Natural killer cell treated with Interleukin-12 subunit alpha and Interleukin-12 subunit beta and Interleukin-15 and Interleukin-18, amount 100 ng/mL, for 72 hours (primary cell): Measurements from ENCODE around the gene UQCRH. TPM values are rescaled to one million over a fixed set of nuclear protein-coding genes. Genes with fewer than 3 reads are reported as not detected.
"Not testable (repeated sequence)": the region's sequence is repeated elsewhere in the genome, so short reads cannot be mapped to it uniquely, and the experiment has no call there.

Experiments
- ATAC-seq, 2 donors: fragments of 150-1000 bp; cut with Tn5 transposase in 1 of 2; sonication (Bioruptor Pico), chemical (Tn5 transposase) in 1 of 2; 2 replicates each; pipeline ENCODE4 v1.10.0; 2021
- DNase-seq: peaks from one replicate; pipeline ENCODE4 v3.0.0; 2022; ENCODE audit warnings: low spot score
- H3K27ac Mint-ChIP-seq, 2 donors: 1 replicate in 1 of 2; 2 replicates in 1 of 2; pipeline ENCODE4 v1.8.0; 2022; ENCODE audit warnings: mixed read lengths in 2 of 2, mild to moderate bottlenecking in 1 of 2, moderate library complexity in 1 of 2
- H3K27me3 Mint-ChIP-seq, 2 donors: 1 replicate in 1 of 2; 2 replicates in 1 of 2; pipeline ENCODE4 v1.8.0; 2022; ENCODE audit warnings: mixed read lengths in 2 of 2
- H3K36me3 Mint-ChIP-seq: one replicate; pipeline ENCODE4 v1.8.0; 2022; ENCODE audit warnings: mixed read lengths
- H3K4me1 Mint-ChIP-seq, 2 donors: 1 replicate in 1 of 2; 2 replicates in 1 of 2; pipeline ENCODE4 v1.8.0; 2022; ENCODE audit warnings: low read depth in 2 of 2, mixed read lengths in 2 of 2, mild to moderate bottlenecking in 1 of 2
- H3K4me3 Mint-ChIP-seq: one replicate; pipeline ENCODE4 v1.8.0; 2022; ENCODE audit warnings: mixed read lengths
- H3K9me3 Mint-ChIP-seq: 2 replicates; pipeline ENCODE4 v1.8.0; 2022; ENCODE audit warnings: mixed read lengths
- total RNA-seq, 2 donors: library from RNA; stranded (reverse); gene quantifications; one replicate each; pipeline ENCODE4 v1.2.3, GENCODE V29; 2022

Gene UQCRH
- total RNA-seq, 2 donors from 2014 or later = 236 to 253 TPM

DNA sequence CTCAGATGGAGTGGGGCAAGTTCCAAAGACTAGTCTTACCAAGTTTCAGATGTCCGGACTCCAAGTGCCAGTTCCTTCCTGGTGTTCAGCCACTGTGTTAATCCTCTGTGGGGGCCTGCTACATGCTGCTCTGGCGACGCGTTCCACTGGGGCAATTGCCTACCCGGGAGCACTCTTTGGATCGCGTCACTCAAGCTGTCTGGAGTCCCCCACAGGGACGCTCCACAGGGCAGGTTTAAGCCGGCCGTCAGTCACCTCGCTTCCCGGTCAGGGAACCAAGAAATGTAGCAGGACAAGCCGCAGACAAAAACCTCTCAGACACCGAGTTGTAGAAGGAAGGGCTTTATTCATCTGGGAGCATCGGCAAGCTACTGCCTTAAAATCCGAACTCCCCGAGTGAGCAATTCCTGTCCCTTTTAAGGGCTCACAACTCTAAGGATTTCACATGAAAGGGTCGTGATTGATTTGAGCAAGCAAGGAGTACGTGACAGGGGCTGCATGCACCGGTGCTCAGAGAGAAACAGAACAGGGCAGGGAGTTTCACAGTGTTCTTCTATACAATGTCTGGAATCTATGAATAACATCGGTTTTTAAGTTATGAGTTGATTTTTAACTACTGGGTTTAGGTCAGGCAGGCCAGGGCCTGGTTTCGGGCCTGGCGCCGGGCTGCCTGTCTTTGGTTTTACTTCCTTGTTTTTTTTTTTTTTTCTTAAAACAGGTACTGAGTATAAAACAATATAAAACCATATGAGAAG lies 28.5 kb downstream of the UQCRH start:
- not testable (repeated sequence) for H3K36me3 Mint-ChIP-seq, ATAC-seq, H3K4me3 Mint-ChIP-seq, H3K9me3 Mint-ChIP-seq, DNase-seq, H3K4me1 Mint-ChIP-seq, H3K27me3 Mint-ChIP-seq, H3K27ac Mint-ChIP-seq

DNA sequence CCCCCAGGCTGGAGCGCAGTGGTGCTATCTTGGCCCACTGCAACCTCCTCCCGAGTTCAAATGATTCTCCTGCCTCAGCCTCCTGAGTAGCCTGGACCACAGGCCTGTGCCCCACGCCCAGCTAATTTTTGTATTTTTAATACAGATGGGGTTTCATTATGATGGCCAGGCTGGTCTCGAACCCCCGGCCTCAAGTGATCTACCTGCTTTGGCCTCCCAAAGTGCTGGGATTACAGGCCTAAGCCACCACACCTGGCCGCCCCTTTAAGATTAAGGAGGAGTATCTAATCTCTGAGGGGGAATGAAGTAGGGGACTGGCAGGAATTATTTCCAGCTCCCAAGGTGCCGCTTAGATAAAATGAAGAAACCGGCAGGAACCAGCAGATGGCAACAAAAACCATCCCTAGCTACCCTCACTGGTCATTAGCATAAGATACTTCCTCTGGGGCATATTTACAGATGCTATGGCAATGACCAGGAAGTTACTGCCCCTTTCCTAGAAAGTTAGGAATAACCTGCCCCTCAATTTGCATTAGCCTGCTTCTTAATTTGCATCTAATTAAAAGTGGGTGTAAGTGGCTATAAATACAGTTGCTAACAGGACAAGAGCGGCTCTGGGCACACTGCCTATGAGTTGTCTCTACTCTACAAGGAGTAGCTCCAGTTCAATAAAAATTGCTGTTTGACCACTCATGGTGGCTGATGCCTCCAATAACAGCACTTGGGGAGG lies 30.0 kb downstream of the UQCRH start:
- Mint-ChIP-seq H3K4me1 (no peaks in the 10 kb centered on the region), H3K9me3 (no peaks in the 10 kb centered on the region), H3K27ac (no peak overlapping the region), H3K27me3 (no peaks in the 10 kb centered on the region), H3K36me3 (no peaks in the 10 kb centered on the region), H3K4me3 (no peak overlapping the region)
- ATAC-seq (no peak), DNase-seq (no peak)

DNA sequence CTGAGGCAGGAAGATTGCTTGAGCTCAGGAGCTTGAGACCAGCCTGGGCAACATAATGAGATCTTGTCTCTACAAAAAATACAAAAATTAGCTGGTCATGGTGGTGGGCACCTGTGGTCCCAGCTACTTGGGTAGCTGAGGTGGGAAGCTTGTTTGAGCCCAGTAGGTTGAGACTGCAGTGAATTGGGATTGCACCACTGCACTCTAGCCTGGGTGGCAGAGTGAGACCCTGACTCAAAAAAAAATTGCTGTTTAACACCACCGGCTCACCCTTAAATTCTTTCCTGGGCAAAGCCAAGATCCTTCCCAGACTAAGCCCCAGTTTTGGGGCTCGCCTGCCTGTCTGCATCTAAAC lies 30.5 kb downstream of the UQCRH start:
- H3K27ac Mint-ChIP-seq = no peak overlapping the region
- H3K4me3 Mint-ChIP-seq = no peak overlapping the region
- no peaks in the 10 kb centered on the region for H3K27me3 Mint-ChIP-seq
- H3K4me1 Mint-ChIP-seq = peaks cover 2 to 4% of the 10 kb centered on the region in 2 donors
- ATAC-seq (no peak), DNase-seq (no peak)
- no peaks in the 10 kb centered on the region for H3K9me3 Mint-ChIP-seq
- no peaks in the 10 kb centered on the region for H3K36me3 Mint-ChIP-seq

DNA sequence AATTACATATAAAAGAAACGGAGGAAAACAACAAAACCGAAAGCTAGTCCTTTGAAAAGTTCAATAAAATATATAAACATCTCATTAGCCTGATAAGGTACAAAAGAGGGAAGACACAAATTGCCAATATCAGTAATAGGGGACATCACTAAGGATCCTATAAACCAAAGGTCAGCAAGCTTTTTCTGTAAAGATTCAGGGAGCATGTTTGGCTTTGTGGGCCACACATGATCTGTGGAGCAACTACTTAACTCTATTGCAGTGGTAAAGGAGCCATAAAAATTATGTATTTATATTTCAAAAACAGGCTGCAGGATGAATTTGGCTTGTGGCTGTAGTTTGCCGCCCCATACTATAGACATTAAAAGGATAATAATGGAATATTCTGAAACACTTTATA lies 31.6 kb downstream of the UQCRH start:
- H3K4me3 Mint-ChIP-seq = no peak overlapping the region
- peaks cover 7 to 9% of the 10 kb centered on the region in 2 donors for H3K4me1 Mint-ChIP-seq
- no peaks in the 10 kb centered on the region for H3K27me3 Mint-ChIP-seq
- DNase-seq (no peak), ATAC-seq (no peak)
- H3K36me3 Mint-ChIP-seq = no peaks in the 10 kb centered on the region
- H3K9me3 Mint-ChIP-seq = no peaks in the 10 kb centered on the region
- no peak overlapping the region for H3K27ac Mint-ChIP-seq

DNA sequence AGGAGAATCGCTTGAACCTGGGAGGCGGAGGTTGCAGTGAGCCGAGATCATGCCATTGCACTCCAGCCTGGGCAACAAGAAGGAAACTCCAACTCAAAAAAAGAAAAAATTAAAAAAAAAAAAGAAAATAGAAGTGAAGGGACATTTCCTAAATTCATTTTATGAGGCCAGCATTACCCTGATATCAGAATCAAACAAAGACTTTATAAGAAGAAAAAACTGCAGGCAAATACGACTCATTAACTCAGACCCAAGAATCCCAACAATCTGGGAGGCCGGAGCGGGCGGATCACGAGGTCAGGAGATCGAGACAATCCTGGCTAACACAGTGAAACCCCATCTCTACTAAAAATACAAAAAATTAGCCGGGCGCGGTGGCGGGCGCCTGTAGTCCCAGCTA lies 33.9 kb downstream of the UQCRH start:
- not testable (repeated sequence) for ATAC-seq, H3K27me3 Mint-ChIP-seq, DNase-seq, H3K9me3 Mint-ChIP-seq, H3K4me3 Mint-ChIP-seq, H3K27ac Mint-ChIP-seq, H3K36me3 Mint-ChIP-seq
- peaks cover 25 to 31% of the 10 kb centered on the region in 2 donors for H3K4me1 Mint-ChIP-seq

DNA sequence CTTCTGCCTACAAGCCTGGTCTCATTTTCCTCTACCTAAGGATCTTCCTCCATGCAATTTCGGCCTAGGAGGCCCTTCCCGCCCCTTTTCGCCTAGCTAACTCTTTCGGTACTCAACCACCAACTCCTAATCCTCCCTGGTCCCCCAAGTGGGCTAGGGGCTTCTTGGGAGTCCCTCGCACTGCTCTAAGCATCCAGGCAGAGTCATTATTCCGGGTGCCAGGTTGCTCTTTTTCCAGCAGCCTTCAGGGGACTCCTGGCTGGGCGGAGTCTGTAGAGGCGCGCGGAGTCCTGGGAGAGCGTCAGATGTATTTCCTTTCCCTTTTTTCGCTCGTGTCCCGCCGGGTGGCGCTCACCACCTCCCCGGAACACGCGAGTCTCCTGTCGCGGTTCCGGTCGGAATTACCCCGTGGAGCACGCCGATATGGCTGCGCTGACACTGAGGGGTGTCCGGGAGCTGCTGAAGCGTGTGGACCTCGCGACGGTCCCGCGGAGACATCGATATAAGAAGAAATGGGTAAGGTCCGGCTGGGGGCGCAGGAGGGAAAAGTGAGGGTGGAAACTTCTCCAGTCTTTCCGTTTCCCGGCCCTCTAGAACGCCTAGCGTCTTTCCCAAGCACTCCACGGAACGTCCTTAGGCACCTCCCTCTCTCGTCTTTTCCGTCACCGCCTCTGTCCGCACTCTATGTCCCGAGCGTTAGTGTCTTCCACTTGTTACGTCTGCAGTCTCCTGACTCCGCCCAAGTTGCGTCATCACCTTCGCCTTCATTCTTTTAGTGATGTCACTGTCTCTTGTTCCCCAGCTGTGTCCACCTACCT lies 37.1 kb downstream of the UQCRH start, which contains the start of gene NSUN4:
Gene NSUN4, plus strand, starts transcription at position 404 of the 818 bp plus-strand sequence. Its CDS starts 20 bp downstream, at position 424.
- DNase-seq (peak; percentile 87), ATAC-seq (peak; percentile 94 to 95)
- H3K4me3 Mint-ChIP-seq = peak within 1 kb of the TSS; percentile 98
- no peaks in the 10 kb centered on the region for H3K27me3 Mint-ChIP-seq
- H3K36me3 Mint-ChIP-seq = peaks cover 5% of the 10 kb centered on the region
- H3K9me3 Mint-ChIP-seq = no peaks in the 10 kb centered on the region
- H3K4me1 Mint-ChIP-seq = peaks cover 37 to 49% of the 10 kb centered on the region in 2 donors
- H3K27ac Mint-ChIP-seq = peak within 1 kb of the TSS; percentile 98 to 100

DNA sequence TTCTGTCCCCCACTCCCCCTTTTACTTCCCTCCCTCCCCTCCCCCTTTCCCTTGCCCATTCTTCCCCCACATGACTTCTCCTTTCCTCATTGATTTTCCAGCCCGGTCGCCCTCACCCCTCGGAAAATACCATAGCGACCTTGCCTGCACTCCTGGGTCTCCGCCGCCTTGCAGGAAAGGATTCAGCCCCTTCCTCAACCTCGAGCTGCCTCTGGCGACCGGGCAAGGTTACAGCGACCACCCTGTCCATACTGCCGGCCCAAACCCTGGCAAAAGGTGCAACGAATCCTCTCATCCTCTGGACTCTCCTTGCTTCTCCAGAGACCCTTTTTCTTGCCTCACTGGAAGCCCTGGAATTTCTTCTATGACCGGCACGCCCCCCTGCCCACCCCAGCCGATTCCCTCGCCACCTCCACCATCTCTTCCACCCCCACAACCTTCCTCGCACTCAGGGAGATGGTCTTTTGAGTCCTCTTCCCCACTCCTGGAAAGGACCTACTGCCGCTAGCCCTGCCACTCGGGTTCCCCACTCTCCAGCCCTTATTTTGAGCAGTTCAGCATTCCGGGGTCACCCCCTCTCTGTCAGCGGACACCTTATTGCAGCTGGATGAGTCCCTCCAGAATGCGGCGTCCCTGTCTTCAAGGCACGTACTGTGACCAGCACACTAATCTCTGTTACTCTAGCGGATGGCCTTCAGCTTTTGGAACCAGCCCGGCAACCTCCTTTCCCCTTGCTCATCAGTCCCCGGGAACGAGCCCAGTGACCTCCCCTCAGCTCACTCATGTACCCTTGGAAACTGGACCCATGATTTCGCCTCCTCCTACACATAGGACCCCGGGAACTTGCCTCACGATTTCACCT lies 38.0 kb downstream of the UQCRH start:
- DNase-seq = no peak
- peak overlapping the region; percentile 98 for H3K4me3 Mint-ChIP-seq

DNA sequence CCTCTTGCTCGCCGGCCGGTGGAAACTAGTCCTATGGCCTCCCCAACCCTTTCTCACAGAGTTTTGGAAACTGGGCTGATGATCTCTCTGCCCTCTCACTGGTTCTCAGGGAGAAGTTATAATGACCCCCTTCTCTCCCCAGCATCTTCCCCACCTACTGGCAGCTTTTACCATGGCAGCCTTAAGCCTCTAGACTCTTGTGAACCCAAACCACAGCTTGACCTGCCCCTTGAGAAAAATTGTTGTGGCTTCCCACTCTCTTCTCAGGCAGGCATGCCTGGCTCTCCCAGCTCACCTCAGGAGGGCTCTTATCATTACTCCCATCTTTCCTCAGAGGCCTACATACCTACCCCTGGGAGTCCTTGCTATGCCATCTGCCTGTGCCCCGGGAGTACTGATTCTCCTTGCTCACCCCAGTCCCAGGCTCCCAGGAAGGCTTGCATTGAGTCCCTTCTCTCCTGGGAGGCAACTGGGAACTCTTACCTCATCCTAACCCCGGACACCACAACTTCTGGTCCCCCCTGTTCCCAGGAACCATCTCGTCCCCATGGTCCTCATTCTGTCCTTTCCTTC lies 38.7 kb downstream of the UQCRH start:
- Mint-ChIP-seq H3K27ac (peak overlapping the region; percentile 98 to 100), H3K4me3 (peak overlapping the region; percentile 98), H3K9me3 (no peaks in the 10 kb centered on the region), H3K27me3 (no peaks in the 10 kb centered on the region), H3K36me3 (peaks cover 5% of the 10 kb centered on the region), H3K4me1 (peaks cover 40 to 49% of the 10 kb centered on the region in 2 donors)
- no peak for ATAC-seq
- no peak for DNase-seq

More for the DNA sequence above, 38.0 kb downstream of the UQCRH start:
- H3K27ac Mint-ChIP-seq = peak overlapping the region; percentile 98 to 100
- no peak for ATAC-seq
- peaks cover 5% of the 10 kb centered on the region for H3K36me3 Mint-ChIP-seq
- peaks cover 37 to 49% of the 10 kb centered on the region in 2 donors for H3K4me1 Mint-ChIP-seq
- H3K27me3 Mint-ChIP-seq = no peaks in the 10 kb centered on the region
- H3K9me3 Mint-ChIP-seq = no peaks in the 10 kb centered on the region

DNA sequence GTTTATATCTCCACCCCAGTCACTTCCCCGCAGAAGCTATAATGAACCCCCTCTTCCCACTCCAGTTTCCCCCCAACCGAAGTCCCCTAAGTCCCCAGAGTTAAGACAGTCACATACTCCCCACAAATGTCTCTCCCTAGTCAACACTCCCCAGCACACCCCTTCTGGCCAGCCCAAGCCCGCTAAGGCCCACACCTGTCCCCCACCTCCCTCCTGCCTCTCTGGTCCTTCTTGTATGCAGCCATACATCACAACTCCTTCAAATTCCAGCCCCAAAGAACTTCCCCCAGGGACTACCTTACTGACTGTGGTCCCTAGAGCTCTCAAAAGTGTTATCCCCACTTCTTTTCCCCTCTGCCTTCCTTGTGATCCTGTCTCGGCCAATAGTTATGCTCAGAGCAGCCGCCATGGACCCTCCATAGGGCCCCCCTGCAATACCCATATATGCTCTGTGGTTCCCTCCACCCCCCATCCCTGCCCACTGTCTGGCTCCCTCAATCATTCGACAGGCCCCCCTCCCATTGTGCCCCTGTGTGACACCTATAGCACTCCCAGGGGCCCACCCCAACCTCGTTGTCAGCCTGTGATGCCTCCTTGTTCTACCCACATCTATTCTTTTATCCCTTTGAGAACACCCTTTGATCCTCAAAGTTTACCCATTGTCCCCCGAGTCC lies 39.3 kb downstream of the UQCRH start:
- Mint-ChIP-seq H3K27ac (peak overlapping the region; percentile 98 to 100), H3K27me3 (no peaks in the 10 kb centered on the region), H3K4me1 (peaks cover 43 to 50% of the 10 kb centered on the region in 2 donors), H3K36me3 (peaks cover 7% of the 10 kb centered on the region), H3K9me3 (no peaks in the 10 kb centered on the region), H3K4me3 (peak overlapping the region; percentile 98)
- DNase-seq (no peak), ATAC-seq (no peak)

DNA sequence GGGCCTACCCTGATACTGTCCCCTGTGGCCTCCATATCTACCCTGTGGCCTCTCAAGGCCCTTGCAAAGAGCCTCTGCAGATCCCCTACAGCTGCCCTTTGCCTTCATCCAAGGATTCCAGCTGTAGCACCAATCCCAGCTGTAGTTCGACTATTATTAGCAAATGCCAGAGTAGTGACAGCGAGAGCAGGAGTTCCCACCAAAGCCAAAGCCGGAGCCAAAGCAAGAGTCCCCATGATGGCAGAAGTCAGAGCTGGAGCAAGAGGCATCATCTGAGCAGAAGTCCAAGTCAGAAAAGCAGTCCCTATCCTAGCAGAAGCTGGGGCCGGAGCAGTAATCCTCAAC lies 39.8 kb downstream of the UQCRH start:
- Mint-ChIP-seq H3K27ac (peak overlapping the region; percentile 98 to 100), H3K9me3 (no peaks in the 10 kb centered on the region), H3K36me3 (peaks cover 10% of the 10 kb centered on the region), H3K27me3 (no peaks in the 10 kb centered on the region), H3K4me3 (no peak overlapping the region), H3K4me1 (peaks cover 47 to 55% of the 10 kb centered on the region in 2 donors)
- ATAC-seq = no peak
- DNase-seq = no peak

DNA sequence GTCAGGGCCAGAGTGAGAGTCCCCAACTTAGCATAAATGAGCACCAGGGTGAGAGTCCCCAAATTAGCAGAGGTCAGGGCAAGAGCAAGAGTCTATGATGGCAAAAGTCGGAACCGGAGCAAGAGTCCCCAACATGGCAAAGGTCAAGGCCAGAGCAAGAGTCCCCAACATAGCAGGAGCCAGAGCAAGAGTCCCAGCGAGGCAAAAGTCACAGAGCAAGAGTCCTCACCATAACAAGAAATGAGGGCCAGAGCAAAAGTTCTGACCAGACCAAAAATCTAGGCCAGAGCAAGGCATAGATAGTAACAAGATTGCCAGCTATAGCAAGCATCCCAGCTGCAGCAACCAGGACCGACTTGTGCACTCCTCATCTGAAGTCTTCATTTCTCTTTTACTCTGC lies 40.2 kb downstream of the UQCRH start:
- H3K4me3 Mint-ChIP-seq = no peak overlapping the region
- no peaks in the 10 kb centered on the region for H3K9me3 Mint-ChIP-seq
- ATAC-seq = no peak
- no peak for DNase-seq
- H3K27me3 Mint-ChIP-seq = no peaks in the 10 kb centered on the region
- H3K4me1 Mint-ChIP-seq = peaks cover 46 to 53% of the 10 kb centered on the region in 2 donors
- peaks cover 10% of the 10 kb centered on the region for H3K36me3 Mint-ChIP-seq
- H3K27ac Mint-ChIP-seq = no peak overlapping the region

DNA sequence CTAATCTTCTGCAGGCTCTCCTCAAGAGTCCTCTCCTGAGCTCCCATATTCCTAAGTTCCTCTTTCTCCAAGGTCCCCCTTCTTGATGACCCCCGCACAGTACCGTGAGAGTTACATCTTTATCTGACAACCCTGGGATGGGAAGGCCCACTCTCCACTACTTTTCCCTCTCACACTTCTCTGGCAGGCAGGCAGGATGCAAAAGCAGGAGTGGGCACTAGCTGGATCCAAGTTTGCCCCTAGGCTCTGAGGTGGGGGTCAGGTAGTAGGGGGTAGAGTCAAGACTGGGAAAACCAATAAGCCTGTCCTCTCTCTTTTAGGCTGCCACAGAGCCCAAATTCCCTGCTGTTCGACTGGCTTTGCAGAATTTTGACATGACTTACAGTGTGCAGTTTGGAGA lies 41.0 kb downstream of the UQCRH start:
- Mint-ChIP-seq H3K9me3 (no peaks in the 10 kb centered on the region), H3K27me3 (no peaks in the 10 kb centered on the region), H3K36me3 (peaks cover 10% of the 10 kb centered on the region), H3K4me1 (peaks cover 43 to 49% of the 10 kb centered on the region in 2 donors), H3K4me3 (no peak overlapping the region), H3K27ac (peak overlapping the region in 1 of 2 donors; percentile 12)
- ATAC-seq (no peak), DNase-seq (no peak)
